ENCODE results near the gene SDK2. TPM values are rescaled to one million over a fixed set of nuclear protein-coding genes. Genes with fewer than 3 reads are reported as not detected.

Gene SDK2
- total and polyA plus RNA-seq, 9 of the 15 experiments (the other 6 are each of a cell fraction or from before 2014, with no cell fraction given), result 0.04 TPM; not detected in 8

GRCh38 chr17:73639932-73640331 is 4.3 kb downstream of the SDK2 start:
- no peak overlapping the region for H3K4me3 ChIP-seq
- no peaks in the 10 kb centered on the region; the same call in 1 of the 2 replicates for H4K20me1 ChIP-seq (replicated peaks; ENCODE audit: control insufficient read depth, insufficient read depth, low read length)
- H3K27ac ChIP-seq (ENCODE audit: extremely low read depth, low read depth, low read length), result no peak overlapping the region
- in situ Hi-C loops (cut with MboI) (no loop called here), intact Hi-C loops (cut with micrococcal nuclease) (no loop called here)
- no peaks in the 10 kb centered on the region for H3K9me1 ChIP-seq (ENCODE audit: control insufficient read depth, insufficient read depth, low read length)
- no peak for FAIRE-seq
- 2% methylated on average over 10 of the region's 12 CpGs for WGBS (ENCODE audit: insufficient coverage, low coverage, missing lambda C conversion rate)
- no peak overlapping the region for H3K4me2 ChIP-seq (ENCODE audit: insufficient read depth, low read length)
- H3K4me1 ChIP-seq (replicated peaks in 1 of 2; ENCODE audit: control insufficient read depth in 2 of 2, insufficient read depth in 2 of 2, low read length in 2 of 2), result peaks cover 0 to 8% of the 10 kb centered on the region in 2 experiments; a peak in 1 of 5 replicates
- no peaks in the 10 kb centered on the region for H3K79me2 ChIP-seq (ENCODE audit: control insufficient read depth, insufficient read depth, low read length)
- CTCF ChIA-PET (ENCODE audit: low intra/inter-chr PET ratio), result no interaction called here
- no peaks in the 10 kb centered on the region for H3K36me3 ChIP-seq (ENCODE audit: control insufficient read depth, insufficient read depth, low read length)
- no peak overlapping the region for H3K9ac ChIP-seq (ENCODE audit: insufficient read depth in 1 of 2, low read depth in 2 of 2, low read length in 2 of 2)
- BruUV-seq (replicated peaks), result no TSS peak
- no peak for DNase-seq (ENCODE audit: extremely low read depth in 1 of 4, low spot score in 3 of 4)
- POLR2A ChIA-PET, result interaction anchor here (0.6 kb wide), 1 partner anchor 335 kb away, joined by 3 read pairs; no protein-coding TSS in a partner anchor
- H3K27me3 ChIP-seq (ENCODE audit: control insufficient read depth in 2 of 2, insufficient read depth in 2 of 2, low read length in 2 of 2), result peaks cover 0 to 20% of the 10 kb centered on the region in 2 experiments; a peak in 2 of 5 replicates
- H2AFZ ChIP-seq (ENCODE audit: low read depth, low read length), result no peak overlapping the region
- H3K9me3 ChIP-seq (replicated peaks; ENCODE audit: control insufficient read depth, insufficient read depth, low read depth, low read length), result no peaks in the 10 kb centered on the region
- ATAC-seq, result no peak
- TF ChIP-seq ZBTB33 (CRISPR knock-in tag; IDR thresholded peaks at IDR 0.05) (no peak), CREB3 (tag; conservative IDR thresholded peaks at IDR 0.05; ENCODE audit: low read depth) (no peak), E2F1 (CRISPR knock-in tag; IDR thresholded peaks at IDR 0.05) (no peak), RAD21 (CRISPR knock-in tag; conservative IDR thresholded peaks at IDR 0.05 in 1 of 2, IDR thresholded peaks at IDR 0.05 in 1 of 2) (no peak), ZNF639 (CRISPR knock-in tag; conservative IDR thresholded peaks at IDR 0.05 in 1 of 2, IDR thresholded peaks at IDR 0.05 in 1 of 2) (no peak), MEF2D (tag; conservative IDR thresholded peaks at IDR 0.05; ENCODE audit: low read depth) (no peak), TAF7 (tag; IDR thresholded peaks at IDR 0.05) (no peak), BRD4 (IDR thresholded peaks at IDR 0.05) (no peak), KLF16 (IDR thresholded peaks at IDR 0.05) (no peak), RBM34 (IDR thresholded peaks at IDR 0.05; ENCODE audit: borderline replicate concordance, insufficient read depth, low read length) (no peak), ZFX (CRISPR knock-in tag; IDR thresholded peaks at IDR 0.05) (no peak), NBN (IDR thresholded peaks at IDR 0.05; ENCODE audit: low read depth) (no peak), JUNB (CRISPR knock-in tag; conservative IDR thresholded peaks at IDR 0.05) (no peak), E2F6 (IDR thresholded peaks at IDR 0.05; ENCODE audit: borderline replicate concordance in 1 of 2, extremely low read depth in 1 of 2, insufficient read depth in 1 of 2, insufficient read length in 1 of 2, low read depth in 1 of 2, low read length in 1 of 2, poor library complexity in 1 of 2, severe bottlenecking in 1 of 2) (no peak)

Data from K562 (cell line).